OCI-M2 (cell line): ENCODE measurements around the gene EXOC6.

Experiments
- DNase-seq: peaks from one replicate; lab custom pipeline; 2025; ENCODE audit not compliant: unreplicated experiment; lab: John Stamatoyannopoulos, UW

EXOC6 gene

DNA sequence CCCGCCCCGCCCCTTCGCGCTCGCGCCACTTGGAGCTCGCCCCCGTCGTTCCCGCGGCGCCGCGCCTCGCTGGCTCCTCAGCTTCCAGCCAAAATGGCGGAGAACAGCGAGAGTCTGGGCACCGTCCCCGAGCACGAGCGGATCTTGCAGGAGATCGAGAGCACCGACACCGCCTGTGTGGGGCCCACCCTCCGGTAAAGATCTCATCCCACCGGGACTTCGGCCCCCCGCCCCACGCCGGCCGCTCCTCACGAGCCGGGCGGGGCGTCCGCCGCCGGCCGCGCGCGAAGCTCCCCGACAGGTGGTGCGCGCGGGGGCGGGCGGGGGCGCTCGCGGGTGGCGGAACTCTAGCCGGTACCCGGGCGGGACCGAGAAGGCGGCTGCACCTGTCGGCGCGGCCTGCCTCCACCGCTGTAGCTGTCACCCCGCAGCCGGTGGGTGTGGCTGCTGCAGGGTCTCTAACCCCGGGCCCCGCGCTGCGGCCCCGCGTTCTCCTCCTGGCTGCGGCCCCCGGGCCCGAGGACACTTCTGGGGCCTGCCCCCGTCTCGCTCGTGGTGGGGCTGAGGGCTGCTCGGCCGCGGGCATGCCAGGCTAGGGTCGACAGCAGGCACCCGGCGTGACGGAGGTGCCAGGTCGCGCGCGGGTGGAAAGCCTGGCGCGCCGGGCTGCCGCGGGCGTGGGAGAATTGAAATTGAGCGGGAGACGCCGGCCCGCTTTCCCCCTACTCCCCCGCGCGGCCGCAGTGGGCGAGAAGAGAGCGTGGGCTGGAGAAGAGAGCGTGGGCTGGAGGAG, at the start of gene EXOC6:
Gene EXOC6 (plus strand): TSS at position 80 of the 793 bp plus-strand sequence. CDS start 14 bp downstream, at position 94.
- DNase-seq = no peak

DNA sequence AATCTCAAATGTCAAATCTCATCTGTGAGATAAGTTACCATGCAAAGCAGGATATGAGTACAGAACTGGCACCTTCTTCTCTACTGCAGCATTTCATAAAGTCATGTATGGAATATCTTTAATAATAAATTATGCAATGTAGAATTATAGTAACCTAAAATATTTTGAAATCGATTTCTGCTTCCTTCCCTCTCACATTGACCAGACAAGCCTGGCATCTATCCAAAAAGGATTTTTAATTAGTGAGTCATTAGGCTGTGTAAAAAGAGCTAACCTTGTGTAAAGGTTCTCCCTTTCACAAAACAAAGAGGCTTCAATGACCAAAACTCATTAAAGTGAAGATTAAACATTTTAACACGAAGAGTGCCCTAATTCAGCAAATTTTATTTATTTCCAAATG, 48.8 kb upstream of the EXOC6 start:
- DNase-seq = no peak

DNA sequence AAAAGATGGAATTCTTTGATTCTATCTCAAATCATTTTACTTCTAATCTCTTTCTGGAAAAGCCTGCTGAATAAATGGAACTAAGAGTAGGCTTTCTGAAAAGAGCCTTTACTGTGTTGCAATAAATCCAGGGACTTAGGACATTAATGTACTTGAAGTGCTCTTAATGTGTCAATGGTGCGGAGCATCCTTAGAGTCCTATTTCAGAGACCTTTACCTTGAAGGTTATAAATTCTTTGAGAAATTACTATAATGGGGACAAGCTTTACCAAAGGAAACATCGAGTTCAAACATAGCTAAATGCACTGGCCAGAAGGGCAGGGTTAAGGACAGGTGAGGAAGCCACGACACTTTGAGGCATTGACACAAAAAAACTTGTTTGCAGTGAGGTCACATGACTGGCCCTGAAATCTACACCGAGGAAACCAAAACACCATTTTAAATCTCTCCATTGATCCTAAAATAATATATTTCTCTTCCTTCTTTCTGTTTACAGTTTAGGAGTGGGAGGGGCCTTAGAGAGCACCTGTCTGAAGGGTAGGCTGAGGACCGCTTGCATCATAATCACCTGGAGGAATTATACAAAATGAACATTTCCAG, 48.1 kb upstream of the EXOC6 start:
- no peak for DNase-seq

GRCh38 chr10:92801978-92802872, 46.1 kb upstream of the EXOC6 start:
- no peak for DNase-seq

DNA sequence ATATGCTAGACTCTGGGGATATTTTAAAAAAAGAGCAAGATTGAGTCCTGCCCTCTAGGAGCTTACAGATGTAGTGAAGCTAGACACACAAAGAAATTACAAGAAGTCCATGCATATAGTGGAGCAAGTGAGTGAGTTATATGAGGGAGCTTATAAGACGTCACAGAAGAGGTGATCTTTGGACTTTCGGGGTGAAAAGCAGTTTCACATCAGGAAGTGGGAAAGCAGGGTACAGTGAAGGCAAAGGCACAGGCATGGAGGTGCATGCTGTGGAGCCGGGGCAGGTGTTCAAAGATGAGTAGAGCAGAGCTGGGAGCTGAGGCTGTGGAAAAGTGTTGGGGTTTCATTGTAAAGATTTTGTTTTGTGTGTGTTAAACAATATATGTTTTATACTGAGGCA, 38.5 kb upstream of the EXOC6 start:
- DNase-seq = no peak

GRCh38 chr10:92810934-92811532, 37.3 kb upstream of the EXOC6 start:
- DNase-seq = no peak

GRCh38 chr10:92811986-92812385, 36.3 kb upstream of the EXOC6 start:
- no peak for DNase-seq

DNA sequence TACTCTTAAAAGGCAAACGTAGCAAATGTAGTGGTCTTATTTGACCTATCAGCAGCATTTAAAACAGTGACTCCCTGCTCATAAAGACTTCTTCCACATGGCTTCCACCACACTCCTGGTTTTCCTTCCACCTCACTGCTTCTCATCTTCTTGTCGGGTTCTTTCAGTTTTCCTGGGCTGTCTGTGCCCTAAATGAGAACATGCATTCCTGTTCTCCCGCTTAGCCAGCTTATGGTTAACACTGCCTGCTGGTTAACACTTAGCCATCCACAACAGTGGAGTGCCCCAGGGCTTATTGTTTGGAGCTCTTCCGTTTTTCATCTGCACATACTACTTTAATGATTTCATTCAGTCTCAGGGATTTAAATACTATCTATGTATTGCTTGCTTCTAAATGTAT, 34.3 kb upstream of the EXOC6 start:
- DNase-seq = no peak

- no peak for DNase-seq
Observed at GRCh38 chr10:92814790-92815189, 33.5 kb upstream of the EXOC6 start.

GRCh38 chr10:92816091-92816531, 32.2 kb upstream of the EXOC6 start:
- DNase-seq = no peak

GRCh38 chr10:92822060-92822634, 26.2 kb upstream of the EXOC6 start:
- DNase-seq = peak; percentile 64

GRCh38 chr10:92822964-92823363, 25.4 kb upstream of the EXOC6 start:
- no peak for DNase-seq

DNA sequence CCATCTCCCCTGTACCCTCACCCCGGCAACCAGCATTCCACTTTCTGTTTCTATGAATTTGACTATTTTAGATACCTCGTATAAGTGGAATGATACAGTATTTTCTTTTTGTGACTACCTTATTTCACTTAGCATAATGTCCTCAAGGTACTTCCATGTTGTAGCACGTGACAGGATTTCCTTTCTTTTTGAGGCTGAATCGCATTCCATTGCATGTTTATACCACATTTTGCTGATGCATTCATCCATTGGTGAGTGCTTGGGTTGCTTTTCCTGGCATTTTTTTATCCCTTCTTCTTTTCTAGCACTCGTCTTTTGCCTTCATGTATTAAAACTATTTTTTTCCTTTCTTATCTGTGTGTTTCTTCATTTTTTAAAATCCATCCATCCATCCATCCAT, 22.3 kb upstream of the EXOC6 start:
- no peak for DNase-seq

DNA sequence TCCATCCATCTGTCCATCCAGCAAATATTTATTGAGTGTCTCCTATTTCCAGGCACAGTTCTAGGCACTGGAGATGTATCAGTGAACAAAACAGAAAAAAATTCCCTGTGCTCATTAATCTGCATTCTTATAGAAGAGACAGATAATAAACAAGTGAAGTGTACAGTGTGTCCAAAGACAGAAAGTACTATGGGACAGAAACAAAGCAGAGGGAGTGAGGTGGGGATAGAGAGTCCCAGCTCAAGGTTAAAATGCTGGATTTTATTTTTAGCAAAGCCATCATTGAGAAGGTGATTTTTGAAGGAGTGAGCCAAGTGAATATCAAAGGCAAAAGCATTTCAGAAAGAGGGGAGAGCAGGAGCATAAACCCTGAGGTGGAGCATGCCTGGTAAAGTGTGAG, 21.8 kb upstream of the EXOC6 start:
- DNase-seq = no peak

DNA sequence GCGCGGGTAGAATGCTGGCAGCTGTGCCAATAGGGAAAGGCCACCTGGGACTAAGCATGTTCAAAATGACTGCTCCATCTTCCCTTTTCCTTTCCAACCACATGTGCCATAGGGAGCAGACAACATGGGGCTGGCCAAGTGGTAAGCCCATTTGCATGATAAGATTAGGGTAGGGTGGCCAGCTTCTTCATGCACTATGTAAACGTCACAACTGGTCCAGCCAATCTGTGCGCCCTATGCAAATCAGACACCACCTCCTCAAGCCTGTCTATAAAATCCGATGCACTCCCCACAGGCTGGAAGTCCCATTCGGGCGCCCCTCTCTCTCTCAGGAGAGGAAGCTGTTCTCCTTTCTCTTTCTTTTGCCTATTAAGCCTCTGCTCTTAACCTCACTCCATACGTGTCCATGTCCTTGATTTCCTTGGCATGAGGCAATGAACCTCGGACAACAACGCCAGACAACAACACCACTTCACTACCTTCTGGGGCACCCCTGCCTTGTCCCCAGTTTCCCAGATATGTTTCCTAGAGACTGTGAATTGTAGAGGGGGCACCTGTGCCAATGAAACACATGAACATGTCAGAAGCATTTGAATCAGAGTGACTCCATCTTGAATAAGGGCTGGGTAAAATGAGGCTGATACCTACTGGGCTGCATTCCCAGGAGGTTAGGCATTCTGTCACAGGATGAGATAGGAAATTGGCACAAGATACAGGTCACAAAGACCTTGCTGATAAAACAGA, 19.1 kb upstream of the EXOC6 start:
- DNase-seq = no peak

GRCh38 chr10:92829786-92830377, 18.4 kb upstream of the EXOC6 start:
- no peak for DNase-seq

DNA sequence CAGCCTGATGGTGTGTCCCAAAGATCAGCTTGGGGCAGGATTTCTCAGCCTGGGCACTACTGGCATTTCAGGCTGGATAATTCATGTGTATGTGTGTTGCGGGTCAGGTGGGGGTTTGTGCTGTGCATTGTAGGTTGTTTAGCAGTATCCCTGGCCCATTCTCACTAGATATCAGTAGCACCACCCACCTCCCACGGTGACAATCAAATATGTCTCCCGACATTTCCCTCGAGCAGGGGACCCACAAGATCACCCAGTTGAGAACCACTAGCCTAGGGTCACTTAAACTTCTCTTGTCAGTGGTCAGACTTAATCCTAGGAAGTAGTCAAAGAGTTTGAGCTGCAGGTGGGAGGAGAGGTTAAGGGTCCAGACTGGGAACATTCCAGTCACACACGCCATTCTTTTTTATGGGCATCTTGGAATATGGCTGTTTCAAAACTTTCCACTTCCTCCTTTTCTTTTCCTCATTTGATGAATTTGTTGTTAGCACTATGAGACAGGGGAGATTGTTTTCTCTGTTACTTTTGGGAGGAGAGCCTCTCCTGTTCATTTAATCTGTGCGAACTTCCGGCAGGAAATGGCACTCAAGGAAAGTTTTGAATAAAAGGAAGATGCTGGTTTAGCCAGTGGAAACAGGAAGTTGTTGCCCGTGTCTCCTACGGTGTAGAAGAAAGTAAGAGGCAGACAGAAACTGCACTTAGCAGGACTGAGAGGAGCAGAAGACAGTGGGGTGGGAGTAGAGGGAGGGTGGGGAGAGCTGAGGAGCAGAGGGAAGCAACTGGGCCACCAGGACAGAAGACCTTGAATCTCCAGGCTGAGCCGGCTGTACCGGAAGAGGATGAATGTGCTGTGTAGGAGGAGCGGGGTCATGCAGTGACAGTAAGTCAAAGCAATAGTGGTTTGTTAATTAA, 17.6 kb upstream of the EXOC6 start:
- no peak for DNase-seq

DNA sequence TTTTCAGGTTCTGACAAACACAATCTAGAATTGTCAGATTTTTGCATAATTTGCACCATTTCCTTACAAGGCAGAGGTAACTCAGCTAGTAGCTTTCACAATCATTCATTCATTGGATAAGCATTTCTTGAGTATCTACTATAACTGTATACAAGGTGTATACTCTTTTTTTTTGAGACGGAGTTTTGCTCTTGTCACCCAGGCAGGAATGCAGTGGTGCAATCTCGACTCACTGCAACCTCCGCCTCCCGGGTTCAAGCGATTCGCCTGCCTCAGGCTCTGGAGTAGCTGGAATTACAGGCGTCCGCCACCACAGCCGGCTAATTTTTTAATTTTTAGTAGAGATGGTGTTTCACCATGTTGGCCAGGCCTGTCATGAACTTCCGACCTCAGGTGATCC, 16.2 kb upstream of the EXOC6 start:
- no peak for DNase-seq
